Left kidney (tissue), 8 donors: Measurements from ENCODE around the gene DDX46. TPM values are rescaled to one million over a fixed set of nuclear protein-coding genes. Genes with fewer than 3 reads are reported as not detected.
"Not testable (repeated sequence)": the region's sequence is repeated elsewhere in the genome, so short reads cannot be mapped to it uniquely, and the experiment has no call there.

ENCODE experiments used
- DNase-seq: peaks from one replicate; pipeline ENCODE4 v3.0.0-alpha.2; 2013
- long read RNA-seq, 8 donors: transcript quantifications; one replicate each; lab custom pipeline, GENCODE V29; 2026
- polyA plus RNA-seq: library from polyadenylated mRNA; unstranded; fragments of 120-200 nt; gene quantifications from one replicate; pipeline ENCODE4 v1.2.1, GENCODE V29; 2013; ENCODE audit not compliant: insufficient read length

Gene DDX46, protein sequence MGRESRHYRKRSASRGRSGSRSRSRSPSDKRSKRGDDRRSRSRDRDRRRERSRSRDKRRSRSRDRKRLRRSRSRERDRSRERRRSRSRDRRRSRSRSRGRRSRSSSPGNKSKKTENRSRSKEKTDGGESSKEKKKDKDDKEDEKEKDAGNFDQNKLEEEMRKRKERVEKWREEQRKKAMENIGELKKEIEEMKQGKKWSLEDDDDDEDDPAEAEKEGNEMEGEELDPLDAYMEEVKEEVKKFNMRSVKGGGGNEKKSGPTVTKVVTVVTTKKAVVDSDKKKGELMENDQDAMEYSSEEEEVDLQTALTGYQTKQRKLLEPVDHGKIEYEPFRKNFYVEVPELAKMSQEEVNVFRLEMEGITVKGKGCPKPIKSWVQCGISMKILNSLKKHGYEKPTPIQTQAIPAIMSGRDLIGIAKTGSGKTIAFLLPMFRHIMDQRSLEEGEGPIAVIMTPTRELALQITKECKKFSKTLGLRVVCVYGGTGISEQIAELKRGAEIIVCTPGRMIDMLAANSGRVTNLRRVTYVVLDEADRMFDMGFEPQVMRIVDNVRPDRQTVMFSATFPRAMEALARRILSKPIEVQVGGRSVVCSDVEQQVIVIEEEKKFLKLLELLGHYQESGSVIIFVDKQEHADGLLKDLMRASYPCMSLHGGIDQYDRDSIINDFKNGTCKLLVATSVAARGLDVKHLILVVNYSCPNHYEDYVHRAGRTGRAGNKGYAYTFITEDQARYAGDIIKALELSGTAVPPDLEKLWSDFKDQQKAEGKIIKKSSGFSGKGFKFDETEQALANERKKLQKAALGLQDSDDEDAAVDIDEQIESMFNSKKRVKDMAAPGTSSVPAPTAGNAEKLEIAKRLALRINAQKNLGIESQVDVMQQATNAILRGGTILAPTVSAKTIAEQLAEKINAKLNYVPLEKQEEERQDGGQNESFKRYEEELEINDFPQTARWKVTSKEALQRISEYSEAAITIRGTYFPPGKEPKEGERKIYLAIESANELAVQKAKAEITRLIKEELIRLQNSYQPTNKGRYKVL
- polyA plus RNA-seq = 110 TPM
- long read RNA-seq, donor 1, partial matches to known transcripts = 138 of 138 reads
- long read RNA-seq, donor 1, other reads (novel, unspliced or antisense) = 0 of 138 reads
- long read RNA-seq, donor 2, partial matches to known transcripts = 113 of 113 reads
- long read RNA-seq, donor 2, other reads (novel, unspliced or antisense) = 0 of 113 reads
- long read RNA-seq, donor 3, partial matches to known transcripts = 155 of 158 reads
- long read RNA-seq, donor 3, other reads (novel, unspliced or antisense) = 0 of 158 reads
- long read RNA-seq, donor 4, partial matches to known transcripts = 0 of 1 reads
- long read RNA-seq, donor 4, other reads (novel, unspliced or antisense) = 0 of 1 reads
- long read RNA-seq, donor 5, partial matches to known transcripts = 108 of 110 reads
- long read RNA-seq, donor 5, other reads (novel, unspliced or antisense) = 0 of 110 reads
- long read RNA-seq, donor 6, partial matches to known transcripts = 104 of 105 reads
- long read RNA-seq, donor 6, other reads (novel, unspliced or antisense) = 0 of 105 reads
- long read RNA-seq, donor 7, partial matches to known transcripts = 157 of 162 reads
- long read RNA-seq, donor 7, other reads (novel, unspliced or antisense) = 0 of 162 reads
- long read RNA-seq, donor 8, partial matches to known transcripts = 48 of 49 reads
- long read RNA-seq, donor 8, other reads (novel, unspliced or antisense) = 0 of 49 reads

DNA sequence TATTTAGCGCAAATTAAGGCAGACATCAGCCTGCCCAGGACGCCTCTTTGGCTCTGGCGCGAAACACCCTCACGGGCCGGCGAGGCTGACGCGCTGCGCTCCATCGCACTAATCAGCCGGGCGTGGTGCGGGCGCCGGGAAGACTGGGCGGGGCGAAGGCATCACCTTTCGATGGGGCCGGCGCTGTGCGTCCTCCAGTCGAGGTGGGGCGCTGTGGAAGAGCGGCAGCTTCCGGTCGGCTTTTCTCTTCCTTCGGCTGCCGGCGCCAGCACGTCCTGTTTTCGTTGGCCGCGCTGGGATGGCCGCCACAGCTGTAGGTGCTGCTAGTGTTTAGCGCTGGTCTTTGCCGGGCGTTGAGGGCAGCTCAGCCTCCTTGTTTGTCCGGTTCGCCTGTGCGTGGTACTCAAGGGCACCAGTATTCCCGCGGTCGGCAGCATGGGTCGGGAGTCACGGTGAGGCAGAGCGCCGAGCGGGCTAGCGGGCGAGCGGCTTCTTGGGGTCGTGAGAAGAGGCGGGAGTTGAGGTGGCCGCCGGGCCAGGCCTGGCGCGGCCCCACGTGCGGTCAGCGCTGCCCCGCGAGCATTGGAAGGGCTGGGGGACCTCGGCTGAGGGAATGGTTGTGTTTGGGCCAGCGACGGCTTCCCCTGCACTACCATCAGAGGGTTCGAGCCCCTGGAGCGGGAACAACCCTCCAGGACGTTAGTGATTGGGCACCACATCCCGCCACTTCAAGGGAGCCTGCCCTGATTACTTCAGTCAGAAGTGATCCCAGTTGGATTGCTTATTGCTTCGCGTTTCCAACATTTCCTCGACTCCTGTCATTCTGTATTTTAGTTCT lies at the start of gene DDX46:
TSS of gene DDX46 (plus strand) at position 276 of the 838 bp plus-strand sequence. CDS start at position 436, 160 bp downstream.
- peak; percentile 94 for DNase-seq

DNA sequence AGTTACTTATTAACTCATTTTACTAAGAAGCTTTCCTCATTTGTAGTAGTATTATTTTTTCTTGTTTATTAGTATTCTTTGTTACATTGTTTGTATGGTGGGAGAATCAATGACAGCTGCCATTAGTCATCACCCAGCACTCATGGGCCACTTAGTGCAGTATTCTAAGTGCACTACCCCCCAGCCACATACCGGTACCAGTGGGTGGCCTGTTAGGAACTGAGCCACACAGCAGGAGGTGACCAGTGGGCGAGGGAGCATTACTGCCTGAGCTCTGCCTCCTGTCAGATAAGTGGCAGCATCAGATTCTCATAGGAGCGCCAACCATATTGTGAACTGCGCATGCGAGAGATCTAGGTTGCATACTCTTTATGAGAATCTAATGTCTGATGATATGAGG lies 44.5 kb upstream of the DDX46 start:
- no peak for DNase-seq

DNA sequence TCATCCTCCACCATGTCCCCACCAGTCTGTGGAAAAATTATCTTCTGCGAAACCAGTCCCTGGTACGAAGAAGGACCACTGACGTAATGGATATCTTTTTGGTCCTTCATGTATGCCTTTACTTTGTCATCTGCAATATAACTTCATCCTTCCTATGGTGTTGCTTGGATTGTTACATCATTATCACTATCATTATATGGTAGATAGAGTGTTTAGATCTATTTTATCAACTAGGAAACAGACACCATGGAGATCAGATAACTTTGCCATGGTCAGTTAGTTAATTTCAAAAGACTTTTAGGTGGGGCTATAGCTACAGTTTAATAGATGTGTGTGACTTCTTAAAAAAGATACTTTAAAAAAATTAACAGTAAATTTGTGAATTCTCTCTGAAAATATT lies 44.0 kb upstream of the DDX46 start:
- no peak for DNase-seq

DNA sequence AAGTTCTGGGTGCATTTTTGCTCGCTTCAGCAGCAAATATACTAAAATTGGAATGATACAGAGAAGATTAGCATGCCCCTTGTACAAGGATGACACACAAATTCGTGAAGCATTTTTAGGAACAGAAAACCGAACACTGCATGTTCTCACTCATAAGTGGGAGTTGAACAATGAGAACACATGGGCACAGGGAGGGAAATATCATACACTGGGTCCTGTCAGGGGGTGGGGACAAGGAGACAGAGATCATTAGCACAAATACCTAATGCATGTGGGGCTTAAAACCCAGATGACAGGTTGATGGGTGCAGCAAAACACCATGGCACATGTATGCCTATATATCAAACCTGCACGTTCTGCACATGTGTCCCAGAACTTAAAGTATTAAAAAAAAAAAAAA lies 43.1 kb upstream of the DDX46 start:
- DNase-seq = not testable (repeated sequence)

DNA sequence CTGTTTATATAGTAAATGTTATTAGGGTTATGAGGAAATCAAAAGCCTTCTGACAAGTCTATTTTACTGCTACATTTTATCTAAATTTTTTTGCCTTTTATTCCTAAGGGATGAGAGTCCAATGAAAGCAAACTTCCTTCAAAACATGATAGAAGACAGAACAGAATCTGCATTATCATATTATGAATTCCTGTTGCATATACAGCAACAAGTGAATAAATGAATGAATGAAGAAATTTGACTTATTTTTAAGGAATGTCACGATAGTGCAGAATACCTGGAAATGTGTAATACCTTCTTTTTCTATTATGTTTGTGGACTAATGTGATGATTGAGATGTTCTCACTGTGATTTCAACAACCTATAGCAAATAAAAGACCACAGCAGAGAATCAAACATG lies 33.7 kb upstream of the DDX46 start:
- no peak for DNase-seq

DNA sequence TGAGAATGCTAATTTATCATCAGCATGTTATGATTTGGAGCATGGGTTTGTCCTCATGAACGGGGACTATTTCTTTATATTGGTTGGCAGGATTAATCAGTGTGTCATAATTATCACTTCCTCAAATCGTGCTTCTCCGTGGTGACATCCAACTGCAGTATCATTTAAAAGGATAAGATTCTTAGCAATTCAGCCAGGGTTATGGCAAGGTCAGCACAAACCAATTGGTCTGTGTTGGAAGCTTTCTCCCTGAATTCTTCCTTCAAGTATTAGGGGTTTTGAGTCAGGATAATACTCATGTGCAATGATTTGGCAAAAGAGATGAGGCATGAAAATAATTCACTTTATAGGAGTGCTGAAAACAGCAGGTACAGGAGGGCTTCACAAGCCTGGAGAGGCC lies 25.8 kb upstream of the DDX46 start:
- no peak for DNase-seq

DNA sequence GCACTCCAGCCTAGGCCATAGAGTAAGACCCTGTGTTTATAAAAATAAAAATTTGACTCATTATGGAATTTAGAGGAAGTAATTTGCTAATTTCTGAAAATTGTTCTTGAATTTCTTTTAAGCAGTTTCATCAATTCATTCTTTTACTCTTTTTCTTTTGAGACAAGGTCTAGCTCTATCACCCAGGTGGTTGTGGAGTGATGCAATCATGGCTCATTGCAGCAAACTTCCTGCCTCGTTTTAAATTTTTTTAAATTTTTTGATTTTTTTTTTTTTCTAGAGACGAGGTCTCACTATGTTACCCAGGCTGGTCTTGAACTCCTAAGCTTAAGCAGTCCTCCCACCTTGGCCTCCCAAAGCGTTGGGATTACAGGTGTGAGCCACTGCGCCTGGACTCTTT lies 23.3 kb upstream of the DDX46 start:
- no peak for DNase-seq

DNA sequence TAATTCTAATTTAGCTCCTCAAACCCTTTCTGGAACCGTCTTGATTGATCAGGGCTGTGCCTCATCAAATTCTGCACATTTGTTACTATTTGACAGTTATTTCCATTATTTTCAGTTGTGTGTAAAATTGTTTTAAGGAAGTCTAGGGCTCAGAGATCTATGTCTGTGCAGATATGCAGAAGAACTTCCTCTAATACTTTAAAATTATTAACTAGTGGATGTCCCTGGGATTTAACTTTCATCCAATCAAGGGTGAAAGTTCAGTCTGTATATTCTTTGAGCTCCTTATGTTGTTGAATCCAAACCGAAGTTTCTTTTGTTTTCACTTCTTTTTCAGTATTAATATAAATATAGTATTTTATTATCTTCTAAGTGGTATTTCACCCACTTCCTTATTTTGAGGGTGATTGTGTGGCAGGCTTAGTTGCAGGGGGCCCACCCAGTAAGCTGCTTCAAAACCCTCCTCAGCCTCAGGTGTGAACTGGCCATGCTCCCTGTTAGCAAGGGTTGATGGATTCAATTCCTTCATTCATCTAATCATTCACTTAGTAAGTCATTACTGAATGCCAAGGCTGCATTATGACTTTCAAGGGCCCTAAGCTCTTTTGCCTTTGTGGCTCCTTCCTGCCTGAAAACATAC lies 22.3 kb upstream of the DDX46 start:
- DNase-seq = no peak

DNA sequence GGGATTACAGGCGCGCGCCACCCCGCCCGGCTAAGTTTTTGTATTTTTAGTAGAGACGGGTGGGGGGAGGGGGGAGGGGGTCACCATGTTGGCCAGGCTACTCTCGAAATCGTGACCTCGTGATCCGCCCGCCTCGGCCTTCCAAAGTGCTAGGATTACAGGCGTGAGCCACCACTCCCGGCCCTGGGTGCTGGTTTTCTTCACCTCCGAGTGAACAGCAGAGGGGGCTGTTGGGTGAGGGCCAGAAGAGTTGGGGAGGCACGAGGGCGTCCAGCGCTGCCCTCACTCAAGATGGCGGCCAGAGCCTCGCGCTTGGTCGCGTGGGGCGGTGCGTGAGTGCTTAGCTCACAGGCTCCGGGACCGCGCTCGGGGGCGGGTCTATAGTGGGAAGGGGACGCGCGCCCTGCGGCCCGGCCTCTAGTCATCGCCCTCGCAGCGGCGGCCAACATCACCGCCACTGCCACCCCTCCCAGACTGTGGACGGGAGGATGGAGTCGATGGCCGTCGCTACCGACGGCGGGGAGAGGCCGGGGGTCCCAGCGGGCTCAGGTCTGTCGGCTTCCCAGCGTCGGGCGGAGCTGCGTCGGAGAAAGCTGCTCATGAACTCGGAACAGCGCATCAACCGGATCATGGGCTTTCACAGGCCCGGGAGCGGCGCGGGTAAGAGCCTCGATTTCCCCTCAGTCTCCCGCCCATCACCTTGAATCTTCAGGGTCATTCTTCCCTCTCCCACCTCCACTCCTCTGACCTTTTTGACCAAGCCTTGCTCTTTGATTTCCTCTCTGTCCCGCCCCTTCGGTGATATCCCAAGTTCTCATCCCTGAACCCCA lies 20.2 kb upstream of the DDX46 start, which contains the start of gene CAMLG:
TSS of gene CAMLG (plus strand) at position 416 of the 830 bp plus-strand sequence. CDS start at position 489, 73 bp downstream.
- peak; percentile 99 for DNase-seq

DNA sequence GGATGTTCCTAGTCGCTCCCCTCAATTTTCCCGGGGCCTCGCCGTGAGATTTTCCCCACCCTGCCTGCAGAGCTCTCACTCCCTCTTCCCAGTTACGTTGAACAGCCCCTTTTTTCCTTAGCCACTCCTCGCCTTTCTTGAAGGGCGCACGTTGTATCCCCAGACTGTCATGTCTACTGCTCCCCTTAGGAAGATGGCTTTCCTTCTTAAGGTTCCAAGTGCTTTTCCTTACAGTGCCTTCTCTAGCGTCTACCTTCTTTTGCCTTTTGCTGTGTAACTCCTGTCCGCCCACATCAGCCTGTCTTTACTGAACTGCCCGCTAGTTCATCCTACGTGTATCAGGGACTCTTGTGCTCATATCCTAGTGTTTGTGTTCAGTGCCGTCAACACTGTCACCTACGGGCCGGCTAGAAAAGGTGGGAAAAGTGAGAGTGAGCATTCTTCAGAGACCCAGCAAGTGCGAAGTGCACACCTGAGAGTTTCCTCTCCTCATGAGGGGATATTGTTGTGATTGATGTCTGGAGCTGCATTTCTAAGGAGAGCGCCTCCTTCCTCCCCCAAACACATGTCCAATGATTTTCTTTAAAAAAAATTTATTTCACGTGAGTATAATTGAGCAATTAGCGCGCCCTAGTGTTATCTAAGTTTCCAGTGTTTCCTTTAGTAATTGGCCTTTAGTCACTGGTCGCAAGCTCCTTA lies 19.5 kb upstream of the DDX46 start:
- DNase-seq = peak; percentile 47

DNA sequence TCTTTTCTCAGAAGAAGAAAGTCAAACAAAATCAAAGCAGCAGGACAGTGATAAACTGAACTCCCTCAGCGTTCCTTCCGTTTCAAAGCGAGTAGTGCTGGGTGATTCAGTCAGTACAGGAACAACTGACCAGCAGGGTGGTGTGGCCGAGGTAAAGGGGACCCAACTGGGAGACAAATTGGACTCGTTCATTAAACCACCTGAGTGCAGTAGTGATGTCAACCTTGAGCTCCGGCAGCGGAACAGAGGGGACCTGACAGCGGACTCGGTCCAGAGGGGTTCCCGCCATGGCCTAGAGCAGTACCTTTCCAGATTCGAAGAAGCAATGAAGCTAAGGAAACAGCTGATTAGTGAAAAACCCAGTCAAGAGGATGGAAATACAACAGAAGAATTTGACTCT lies 17.5 kb upstream of the DDX46 start:
- no peak for DNase-seq

DNA sequence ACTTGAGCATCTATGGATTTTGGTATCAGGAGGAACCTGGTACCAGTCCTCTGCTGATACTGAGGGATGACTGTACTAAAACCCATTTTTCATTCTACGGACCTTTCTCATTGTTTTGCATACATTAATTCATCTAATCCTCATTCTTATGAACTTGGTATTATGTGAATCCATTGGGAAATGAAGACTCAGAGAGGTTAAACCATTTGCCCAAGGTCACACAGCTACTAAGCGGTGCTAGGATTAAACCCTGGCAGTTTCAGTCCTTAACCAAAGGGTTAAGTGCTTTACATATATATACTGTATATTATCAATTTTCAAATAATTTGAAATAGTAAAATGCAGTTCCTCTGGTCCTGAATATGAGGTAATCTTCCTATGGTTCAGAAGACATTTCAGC lies 16.4 kb upstream of the DDX46 start:
- DNase-seq = no peak

DNA sequence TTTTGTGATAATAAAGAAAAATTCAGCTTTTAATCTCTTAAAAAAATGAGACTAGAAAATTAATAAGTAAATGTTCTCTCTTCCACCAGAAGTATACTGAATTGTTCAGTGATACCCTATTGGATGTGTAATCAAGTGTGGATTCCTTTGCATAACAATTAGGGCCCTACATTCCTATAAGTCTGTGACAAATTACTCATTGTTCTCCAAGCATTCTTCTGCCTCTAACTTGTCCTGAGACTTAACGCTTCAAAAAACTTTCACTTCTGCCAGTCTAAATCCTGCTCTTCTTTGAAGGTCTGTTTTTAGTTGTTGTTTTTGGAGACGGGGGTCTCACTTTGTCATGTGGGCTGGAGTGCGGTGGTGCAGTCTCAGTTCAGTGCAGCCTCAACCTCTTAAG lies 9.2 kb upstream of the DDX46 start:
- DNase-seq = no peak

DNA sequence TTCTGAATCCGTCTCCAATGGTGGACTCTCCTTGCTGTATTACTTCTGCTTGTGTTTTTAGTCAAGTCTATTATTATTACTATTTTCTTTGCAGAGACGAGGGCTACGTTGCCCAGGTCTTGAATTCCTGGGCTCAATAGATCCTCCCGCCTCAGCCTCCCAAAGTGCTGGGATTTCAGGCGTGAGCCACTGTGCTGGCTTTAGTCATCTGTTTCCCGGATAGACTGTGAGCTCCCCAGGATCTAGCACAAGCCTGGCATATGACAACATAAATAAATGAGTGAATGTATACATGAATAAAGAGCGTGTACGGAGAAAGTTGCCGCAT lies 439 bp upstream of the DDX46 start:
- DNase-seq = no peak

DNA sequence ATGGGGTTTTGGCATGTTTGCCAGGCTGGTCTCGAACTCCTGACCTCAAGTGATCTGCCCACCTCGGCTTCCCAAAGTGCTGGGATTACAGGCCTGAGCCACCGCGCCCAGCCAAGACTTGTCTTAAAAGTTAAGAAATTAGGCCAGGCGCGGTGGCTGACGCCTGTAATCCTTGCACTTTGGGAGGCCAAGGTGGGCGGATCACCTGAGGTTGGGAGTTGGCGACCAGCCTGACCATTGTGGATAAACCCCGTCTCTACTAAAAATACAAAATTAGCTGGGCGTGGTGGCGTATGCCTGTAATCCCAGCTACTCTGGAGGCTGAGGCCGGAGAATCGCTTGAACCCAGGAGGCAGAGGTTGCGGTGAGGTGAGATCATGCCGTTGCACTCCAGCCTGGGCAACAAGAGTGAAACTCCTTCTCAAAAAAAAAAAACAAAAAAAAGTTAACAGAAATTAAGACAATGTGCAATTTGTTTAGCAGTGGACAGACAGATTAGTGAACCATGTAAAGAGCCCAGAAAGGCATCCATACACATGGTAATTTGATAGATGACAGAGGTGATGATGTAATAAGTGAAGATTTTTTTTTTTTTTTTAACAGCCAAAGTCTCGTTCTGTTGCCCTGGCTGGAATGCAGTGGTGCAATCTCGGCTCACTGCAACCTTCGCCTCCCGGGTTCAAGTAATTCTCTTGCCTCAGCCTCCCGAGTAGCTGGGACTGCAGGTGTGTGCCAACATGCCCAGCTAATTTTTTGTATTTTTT lies 9.1 kb downstream of the DDX46 start:
- not testable (repeated sequence) for DNase-seq

DNA sequence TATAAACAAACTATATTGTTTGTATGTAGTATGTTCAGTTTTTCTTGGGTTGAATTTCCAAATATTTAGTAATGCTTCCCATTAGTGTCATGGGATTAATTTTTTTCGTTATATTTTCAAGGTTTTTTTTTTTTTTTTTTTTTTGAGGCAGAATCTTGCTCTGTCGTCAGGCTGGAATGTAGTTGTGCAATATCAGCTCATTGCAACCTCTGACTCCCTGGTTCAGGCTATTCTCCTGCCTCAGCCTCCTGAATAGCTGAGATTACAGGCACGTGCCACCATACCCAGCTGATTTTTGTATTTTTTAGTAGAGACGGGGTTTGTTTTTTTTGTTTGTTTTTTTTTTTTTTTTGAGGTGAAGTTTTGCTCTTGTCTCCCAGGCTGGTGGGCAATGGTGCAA lies 10.6 kb downstream of the DDX46 start:
- no peak for DNase-seq

DNA sequence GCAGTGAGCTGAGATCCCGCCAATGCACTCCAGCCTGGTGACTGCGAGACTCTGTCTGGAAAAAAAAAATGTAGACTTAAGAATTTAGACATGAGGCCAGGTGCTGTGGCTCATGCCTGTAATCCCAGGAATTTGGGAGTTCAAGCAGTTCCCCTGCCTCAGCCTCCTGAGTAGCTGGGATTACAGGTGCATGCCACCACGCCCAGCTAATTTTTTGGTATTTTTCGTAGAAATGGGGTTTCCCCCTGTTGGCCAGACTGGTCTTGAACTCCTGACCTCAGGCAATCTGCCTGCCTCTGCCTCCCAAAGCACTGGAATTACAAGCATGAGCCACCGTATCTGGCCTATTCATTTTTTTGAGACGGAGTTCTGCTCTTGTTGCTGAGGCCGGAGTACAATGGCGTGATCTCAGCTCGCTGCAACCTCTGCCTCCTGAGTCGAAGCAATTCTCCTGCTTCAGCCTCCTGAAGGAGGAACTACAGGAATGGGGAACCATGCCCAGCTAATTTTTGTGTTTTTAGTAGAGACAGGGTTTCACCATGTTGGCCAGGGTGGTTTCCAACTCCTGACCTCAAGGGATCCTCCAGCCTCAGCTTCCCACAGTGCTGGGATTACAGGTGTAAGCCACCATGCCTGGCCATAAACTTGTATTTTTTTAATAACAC lies 14.0 kb downstream of the DDX46 start:
- no peak for DNase-seq
